SU-DHL-6 (cell line): Measurements from ENCODE around the gene ID4.

Experiments used
- CTCF ChIP-seq: fragments of 200-600 bp; sonication (generic); IDR thresholded peaks from one replicate; pipeline ENCODE4 v1.5.1; 2017; ENCODE audit warnings: antibody characterized with exemption, mild to moderate bottlenecking, low read length, moderate library complexity; ENCODE audit not compliant: insufficient read depth, poor library complexity, severe bottlenecking
- EZH2phosphoT487 ChIP-seq: fragments of 200-600 bp; sonication (generic), shearing (Covaris generic); conservative IDR thresholded peaks from 2 replicates; pipeline ENCODE4 v1.6.1; 2018; ENCODE audit warnings: mild to moderate bottlenecking, antibody characterized with exemption, low read length, moderate library complexity, mixed read lengths

- no peak for TF ChIP-seq CTCF
- TF ChIP-seq EZH2phosphoT487 = no peak
Measured at GRCh38 chr6:19876672-19877071, 39.5 kb downstream of the ID4 start.
